Stimulated activated CD4-positive, alpha-beta T cell treated with anti-CD3 and anti-CD28 coated beads, Interleukin-15, amount 100 ng/mL, for 1 hour (primary cell): Measurements from ENCODE around the gene DPP6.
"Not testable (repeated sequence)": the region's sequence is repeated elsewhere in the genome, so short reads cannot be mapped to it uniquely, and the experiment has no call there.

ENCODE experiments used
- DNase-seq, 2 donors: peaks; one replicate each; pipeline ENCODE4 v3.0.0-alpha.2; 2020; ENCODE audit warnings: low read depth in 1 of 2, low spot score in 1 of 2

The DPP6 gene

DNA sequence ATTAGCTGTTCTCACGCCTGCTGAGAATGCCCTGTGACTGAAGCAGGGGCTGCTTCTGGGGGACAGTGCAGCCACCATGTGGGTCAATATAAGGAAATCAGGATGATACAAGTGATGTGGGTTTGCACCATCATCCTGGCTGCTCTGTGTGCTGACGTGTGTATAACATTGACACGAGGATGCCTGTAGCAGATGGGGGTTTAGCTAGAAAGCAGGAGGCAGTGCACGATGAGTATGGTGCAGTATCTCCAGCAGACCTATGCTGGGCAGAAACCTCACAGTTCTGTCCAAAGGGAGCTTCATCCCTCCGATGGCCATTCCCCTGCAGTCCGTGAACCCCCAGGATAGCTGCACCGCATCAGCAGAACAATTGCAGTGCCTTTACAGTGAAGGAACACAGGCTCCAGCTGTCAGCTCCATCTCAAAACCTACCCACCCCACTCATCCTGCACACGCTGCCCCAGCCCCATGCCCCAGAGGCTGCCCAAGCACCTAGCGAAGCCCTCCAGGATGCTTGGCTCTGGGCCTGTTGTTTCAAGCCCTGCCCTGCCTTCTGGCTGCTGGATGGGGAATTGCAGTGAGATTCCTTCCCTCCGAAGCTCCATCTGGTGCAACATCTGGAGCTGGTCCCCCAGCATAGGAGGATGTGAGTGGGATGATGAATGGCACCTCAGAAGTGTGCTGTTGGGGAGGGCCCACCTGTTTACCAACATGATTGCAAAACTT lies 96.8 kb downstream of the DPP6 start:
- DNase-seq: not testable (repeated sequence)

DNA sequence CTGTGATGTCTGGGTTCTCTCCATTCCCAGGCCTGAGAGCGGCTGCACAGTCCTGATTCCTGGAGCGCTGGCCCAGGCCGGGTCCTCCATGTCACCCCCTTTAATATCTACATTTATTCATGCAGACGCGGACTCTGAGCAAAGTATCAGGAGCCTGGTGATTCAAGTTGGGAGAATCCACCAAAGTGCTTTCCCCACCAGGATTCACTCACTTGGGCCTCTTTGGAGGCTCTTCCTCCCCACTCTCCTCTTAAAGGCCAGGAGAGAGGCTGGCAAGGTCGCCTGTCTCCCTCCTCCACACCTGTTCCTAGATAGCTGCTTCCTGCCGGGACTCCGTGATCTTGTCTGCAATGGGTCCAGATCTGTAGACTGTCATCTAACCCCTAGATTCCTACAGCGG lies 98.5 kb downstream of the DPP6 start:
- not testable (repeated sequence) for DNase-seq

DNA sequence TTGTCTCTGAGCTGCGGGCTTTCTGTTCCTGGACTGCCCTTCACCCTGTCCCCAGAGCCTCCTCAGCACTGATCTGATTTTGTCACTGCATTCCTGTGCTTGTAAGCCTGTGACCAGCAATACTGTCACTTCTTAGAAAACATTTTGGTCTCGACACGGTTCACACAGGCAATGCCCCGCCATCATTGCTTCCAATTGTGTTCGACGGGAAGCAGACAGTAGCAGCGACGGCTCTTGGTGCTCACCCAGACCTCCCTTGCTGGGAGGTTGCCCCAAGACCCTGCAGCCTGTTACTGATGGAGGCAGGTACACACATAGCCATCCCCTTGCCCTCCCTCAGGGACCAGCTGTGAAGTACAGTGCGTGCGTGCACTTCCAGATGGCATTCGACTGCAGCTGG lies 99.1 kb downstream of the DPP6 start:
- not testable (repeated sequence) for DNase-seq

DNA sequence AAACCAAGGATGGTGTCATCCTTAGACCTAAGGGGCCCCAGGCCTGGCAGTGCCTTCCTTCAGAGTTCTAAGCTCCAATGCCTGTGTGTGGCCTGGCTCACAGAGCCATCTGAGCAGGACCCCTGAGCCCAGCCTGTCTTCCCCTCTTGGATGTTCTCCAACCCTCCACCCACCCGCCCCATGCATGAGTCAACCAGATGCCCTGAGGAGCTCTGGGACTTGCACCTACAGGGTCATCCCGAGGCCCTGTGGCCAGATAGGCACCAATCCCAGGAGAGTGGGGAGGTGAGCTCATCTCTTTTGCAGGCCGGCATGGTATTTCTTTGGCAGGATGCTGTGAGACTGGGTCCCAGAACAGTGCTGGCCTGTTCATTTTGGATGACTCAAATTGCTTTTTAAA lies 103.7 kb downstream of the DPP6 start:
- not testable (repeated sequence) for DNase-seq

DNA sequence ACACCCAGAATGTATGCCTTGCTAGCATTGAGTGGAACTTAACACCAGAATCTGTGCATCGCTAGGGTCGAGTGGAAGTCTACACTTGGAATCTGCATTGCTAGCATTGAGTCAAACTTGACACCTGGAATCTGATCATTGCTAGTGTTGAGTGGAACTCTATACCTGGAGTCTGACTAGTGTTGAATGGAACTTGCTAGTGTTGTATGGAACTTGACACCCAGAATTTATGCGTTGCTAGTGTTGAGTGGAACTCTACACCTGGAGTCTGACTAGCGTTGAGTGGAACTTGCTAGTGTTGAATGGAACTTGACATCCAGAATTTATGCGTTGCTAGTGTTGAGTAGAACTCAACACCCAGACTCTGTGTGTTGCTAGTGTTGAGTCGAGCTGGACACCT lies 110.7 kb downstream of the DPP6 start:
- DNase-seq: not testable (repeated sequence)

DNA sequence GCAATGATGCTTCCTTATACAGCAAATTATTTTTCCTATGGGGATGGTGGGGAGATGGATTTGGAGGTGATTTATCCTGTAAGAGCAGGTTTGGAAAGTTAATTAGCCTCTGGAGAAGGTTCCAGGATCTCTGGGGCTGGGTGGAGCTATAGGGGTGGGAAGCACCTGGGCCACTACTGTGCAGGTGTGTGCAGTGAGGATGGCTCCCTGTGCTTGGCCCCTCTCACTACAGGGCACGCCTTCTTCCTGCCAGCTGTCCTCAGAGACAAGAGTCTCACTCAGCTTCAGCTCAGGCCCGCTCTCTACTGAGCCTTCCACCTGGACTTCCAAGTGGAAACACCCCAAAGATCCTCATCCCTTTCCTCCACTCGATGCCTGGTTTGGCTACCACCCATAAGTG lies 111.4 kb downstream of the DPP6 start:
- DNase-seq: not testable (repeated sequence)

DNA sequence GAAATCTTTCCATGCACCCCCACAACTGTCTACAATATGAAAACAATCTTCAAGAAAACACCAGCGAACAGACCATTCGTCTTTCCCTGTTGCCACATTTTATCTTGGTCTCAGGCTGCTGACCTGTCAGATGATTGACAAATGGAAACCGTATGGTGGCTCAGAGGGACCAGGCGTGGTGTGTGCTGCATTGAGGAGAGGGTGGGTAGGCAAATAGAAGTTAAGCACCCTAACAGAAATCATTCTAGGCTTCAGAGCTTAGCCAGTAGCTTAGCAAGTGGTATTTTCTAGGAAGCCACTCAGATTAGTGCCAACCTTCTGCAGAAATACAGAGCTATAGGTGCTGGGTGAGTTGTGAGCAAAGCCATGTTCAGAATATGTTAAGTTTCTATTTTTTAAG lies 114.9 kb downstream of the DPP6 start:
- no peak for DNase-seq

DNA sequence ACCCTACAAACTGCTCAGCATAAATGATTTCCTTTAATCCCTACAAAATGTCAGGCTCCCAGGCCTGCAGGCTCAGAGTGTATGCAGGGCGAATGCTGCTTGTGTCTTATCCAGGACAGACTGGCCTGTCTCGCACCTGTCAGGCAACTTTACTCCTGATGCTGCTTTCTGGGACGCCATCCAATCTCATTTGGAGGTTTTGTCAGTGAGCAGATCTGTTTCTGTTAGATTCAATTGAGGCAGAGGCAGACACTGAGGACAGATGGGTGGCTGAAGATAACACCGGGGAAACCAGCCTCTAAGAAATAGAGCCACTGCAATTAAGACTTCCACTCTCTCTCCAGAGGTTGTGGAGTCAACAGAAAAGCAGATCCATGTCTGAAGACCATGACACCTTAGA lies 115.6 kb downstream of the DPP6 start:
- DNase-seq: no peak

DNA sequence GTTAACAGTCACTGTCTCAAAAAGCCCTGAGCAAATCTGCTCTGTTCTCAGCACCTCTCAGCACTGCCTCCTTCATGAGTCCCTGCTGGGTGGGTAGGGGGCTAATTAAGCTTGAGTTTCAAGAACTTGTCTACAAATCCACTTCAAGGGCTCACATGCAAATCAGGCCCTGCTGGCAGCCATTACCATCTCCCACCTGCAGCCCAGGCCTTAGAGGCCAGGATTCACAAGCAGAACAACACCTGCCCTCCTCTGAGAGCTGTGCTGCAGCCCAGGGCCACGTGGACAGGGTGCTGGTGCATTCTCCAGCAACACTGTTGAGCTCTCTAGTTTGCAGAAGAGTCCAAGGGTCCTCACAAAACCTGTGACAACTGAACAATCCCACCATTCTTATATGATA lies 119.2 kb downstream of the DPP6 start:
- DNase-seq: no peak

DNA sequence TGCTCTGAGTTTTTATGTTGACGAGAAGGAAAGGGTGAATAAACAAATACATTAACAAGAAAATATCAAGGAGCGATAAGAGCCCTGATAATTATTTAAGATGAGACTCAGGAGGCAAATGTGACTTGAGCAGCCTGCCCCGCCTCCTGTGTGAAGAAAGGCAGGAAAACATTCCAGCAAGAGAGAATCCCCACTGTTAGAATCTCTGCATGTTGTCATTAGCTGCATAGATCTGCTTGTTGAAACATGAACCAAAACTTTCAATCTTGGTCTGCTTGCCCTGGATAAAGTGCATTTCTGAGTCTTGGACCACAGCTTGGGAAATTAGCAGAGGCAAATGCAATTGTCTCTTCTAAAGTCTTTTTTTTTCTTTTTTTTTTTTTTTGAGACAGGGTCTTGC lies 120.0 kb downstream of the DPP6 start:
- DNase-seq: no peak

DNA sequence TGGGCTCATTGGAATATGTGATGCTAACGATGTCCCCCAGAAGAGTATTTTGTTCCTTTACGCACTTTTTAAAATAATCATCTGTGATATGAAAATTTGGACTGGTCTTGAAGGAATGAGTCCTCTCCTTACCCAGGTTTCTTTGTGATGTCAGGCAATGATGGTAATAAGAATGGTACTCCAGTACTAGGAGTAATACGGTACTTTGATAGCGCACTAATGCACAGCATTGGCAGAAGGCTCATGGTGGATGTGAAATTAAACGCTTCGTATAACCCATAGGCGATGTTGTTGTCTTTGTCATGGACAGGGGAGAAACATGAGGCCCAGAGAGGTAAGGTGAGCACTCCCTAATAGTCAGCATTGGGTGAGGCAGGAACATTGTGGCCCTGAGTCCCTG lies 125.4 kb downstream of the DPP6 start:
- DNase-seq: no peak

DNA sequence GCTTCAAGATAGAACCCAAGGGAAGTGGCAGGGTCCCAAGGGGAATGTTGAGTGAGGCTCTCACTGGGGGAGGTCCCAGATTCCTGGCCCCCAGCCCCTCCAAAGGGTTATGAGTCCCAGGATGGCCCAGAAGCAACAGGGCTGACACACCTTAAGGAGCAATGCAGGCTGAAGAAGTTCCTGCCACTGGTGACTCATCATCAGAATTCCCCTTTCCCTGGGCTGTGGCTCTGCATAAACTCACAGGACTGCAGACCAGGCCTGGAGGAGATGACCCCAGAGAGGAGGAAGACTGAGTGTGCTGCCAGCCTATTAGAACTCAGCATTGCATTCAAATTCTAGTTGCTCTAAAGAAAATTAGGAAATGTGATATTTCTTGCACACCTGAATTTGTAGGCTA lies 126.7 kb downstream of the DPP6 start:
- DNase-seq: no peak

DNA sequence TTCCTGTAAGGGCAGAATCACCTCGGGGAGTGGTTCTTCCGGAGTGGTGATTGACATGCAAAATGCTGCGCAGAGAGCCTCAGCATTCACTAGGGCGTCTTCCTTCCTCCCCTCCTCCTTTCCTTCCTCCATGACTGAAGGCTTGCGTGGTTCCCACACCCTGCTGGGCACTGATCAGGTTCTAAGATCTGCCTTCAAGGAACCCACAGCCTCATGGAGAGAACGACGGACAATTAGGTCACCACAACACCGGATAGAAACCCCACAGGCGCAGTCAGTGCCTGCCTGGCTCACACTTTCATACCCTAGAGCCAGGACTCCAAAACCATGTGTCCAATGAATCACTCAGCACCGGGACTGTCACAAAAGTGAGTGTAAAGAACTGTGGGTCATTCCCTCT lies 131.3 kb downstream of the DPP6 start:
- no peak for DNase-seq

DNA sequence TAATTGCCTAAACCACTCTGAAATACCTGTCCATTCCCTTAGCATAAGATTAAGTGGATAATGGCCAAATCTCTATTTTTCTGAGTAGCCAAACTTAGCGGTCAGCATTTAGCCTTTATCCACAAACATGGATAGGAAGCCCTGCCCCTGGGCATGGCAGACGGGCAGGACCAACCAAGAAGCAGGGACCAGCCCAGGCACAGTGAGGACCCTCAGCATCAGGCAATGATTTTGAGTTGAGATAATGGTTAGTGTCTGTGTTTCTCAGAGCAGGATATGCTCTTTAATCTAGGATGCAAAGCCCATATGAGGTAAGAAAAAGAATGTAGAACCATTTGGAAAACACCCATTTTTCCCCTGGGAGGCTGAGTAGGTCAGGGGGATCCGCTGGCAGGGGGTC lies 131.7 kb downstream of the DPP6 start:
- DNase-seq: no peak

DNA sequence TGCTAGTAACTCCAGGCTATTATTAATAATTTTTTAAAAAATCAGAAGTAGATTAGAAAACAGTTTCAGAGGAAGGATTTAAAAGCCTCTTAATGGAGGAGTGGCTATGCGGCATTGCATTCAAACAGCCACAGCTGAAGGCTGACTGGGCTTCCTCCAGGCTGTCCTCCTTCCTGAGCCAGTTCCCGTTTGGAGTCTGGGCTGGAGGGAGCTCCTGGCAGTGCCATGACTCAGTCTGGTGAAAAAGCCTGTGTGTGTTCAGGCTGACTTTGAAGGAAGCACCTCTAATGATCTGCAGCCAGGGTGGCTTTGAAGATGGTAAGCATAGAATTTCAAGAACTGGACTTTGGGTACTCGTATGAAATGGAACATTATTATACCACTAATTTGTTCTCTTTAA lies 134.6 kb downstream of the DPP6 start:
- no peak for DNase-seq

DNA sequence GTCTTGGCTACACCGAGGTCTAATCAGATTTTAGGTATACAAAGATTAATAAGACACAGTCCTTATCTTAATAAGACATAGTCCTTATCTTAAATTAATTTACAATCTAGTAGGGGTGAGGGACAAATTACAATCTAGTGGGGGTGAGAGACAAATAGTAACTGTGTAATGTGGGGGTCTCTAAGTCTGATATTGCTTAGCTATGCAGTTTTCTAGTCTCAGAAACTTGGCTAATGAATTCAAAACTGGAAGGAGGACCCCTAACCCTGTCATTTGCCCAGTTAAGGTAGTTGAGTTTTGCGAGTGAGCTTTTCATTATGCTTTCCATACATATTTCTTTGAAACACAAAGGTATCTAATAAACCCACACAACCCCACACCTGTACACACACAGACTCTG lies 136.1 kb downstream of the DPP6 start:
- DNase-seq: no peak

DNA sequence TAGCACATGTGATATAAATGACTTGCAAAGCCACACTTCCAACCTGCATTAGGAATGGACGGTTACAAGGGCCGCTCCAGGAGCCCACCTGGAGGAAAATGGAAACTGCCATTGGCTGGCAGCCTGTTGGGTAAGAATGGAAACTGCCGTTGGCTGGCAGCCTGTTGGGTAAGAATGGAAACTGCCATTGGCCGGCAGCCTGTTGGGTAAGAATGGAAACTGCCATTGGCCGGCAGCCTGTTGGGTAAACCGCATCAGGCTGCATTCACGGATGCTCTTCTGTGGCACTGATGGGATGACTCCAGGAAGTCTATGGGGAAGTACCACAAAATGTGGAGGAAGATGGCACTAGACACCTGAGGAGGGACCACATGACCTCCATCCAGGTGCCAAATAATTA lies 143.1 kb downstream of the DPP6 start:
- DNase-seq: no peak

DNA sequence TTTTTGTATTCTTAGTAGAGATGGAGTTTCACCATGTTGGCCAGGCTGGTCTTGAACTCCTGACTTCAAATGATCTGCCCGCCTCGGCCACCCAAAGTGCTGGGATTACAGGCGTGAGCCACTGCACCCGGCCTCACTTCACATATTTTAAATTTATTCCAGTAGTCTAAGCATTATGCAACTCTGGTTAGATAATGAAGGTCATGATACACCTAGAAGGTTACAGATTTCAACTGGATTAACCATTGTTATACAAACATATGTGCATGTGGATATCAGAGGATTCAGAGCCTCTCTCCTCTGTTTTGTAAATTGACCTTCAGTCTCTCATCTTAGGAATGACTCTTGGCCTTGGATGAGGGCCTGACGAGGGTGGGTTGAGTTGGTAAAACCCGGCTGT lies 146.3 kb downstream of the DPP6 start:
- DNase-seq: no peak

DNA sequence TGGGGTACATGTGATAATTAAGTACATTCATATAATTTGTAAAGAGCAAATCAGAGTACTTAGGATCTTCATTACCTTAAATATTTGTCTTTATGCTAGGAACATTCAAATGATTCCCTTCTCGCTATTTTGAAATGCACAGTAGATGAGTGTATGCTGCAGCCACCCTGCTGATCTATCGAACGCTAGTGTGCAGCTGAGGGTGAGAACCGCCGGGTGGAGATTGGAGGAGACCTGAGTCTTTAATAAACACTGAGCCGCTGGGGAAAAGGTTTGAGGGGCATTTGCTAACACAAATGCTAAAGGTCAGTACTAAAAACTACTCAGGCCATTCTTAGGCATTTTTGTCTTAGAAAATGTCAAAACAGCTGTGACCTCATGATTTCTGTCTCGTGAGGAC lies 148.0 kb downstream of the DPP6 start:
- DNase-seq: no peak

DNA sequence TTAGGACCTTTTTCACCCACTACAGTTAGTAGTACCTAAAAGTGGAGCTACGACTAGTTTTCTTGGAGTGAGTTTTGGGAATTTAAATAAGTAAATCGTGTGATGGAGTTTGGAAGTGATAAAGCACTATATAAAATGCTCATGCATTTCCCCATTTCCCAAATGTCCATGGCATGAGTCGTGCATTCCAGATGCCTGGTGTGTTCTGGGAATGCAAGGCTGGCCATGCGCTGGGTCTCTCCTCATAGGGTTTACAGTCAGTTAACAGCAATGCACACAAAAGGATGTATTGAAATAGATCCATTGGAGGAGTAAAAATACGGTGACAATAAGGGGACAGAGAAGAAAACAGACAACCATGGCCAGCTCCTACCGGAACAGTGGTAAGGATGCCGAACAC lies 149.8 kb downstream of the DPP6 start:
- DNase-seq: no peak

DNA sequence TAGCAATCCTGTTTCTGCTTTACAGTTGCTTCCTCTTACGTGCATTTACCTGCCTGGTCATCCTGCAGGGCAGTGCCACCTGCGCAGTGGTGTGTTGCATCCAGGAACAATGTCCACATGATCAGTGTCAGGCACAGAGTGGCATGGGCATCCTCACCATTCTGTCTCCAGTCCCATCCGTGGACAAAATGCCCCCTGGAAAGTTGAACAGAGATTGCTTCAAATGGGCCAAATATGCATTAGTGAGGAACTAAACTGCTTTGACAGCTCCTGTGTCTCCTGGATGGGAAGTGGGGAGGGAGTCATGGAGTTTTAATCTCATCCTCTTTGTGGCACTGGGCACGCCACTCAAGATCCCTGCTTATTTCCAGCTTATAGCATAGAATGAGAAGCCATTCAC lies 151.8 kb downstream of the DPP6 start:
- DNase-seq: no peak

DNA sequence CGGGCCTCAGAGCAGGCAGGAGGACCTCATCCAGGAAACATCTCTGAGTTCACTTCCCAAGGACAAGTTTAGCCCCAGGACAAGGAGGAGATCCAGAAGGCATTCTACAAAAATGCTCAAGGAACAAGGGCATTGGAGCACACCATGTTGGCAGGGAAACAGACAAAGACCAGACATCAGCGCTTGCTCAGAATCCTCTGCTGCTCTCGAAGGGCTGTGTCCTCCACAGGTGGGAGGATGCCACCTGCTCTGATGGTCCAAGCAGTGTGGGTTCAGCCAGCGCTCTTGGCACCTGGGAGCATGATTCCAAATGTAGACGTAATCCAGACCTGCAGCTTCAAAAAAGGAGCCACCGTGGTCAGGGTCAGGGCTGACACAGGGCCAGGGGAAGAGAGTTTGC lies 160.7 kb downstream of the DPP6 start:
- no peak for DNase-seq

DNA sequence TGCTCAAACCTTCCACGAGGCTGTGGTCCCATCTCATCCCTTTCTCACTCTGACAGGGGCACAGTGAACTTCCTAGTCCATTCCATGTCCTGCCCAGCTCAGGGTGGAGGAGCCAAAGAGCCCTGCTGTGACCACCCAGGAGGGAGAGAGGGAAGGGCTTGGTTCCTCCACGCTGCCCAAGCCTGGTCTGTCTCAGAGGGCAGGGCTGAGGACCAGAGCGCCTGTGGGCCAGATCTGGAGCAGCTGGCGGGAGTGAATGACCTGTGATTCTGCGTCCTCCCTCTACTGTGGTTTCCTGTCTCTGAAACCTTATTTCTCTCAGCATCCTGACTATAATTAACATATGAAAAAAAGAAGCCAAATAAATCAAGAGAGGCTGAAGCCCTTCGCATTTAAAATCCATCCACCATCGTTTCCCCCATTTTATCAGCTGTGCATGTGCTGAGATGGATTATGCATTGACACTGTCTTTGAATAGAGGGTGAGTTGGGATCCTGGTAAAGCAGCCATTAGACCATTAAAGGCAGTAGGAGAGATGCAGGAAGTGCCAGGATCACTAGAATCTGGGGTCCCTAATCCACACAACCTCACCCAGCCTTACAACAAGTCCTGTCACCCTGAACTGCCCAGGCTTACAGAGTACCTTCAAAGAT lies 165.6 kb downstream of the DPP6 start:
- DNase-seq: no peak
